ENCODE measurements around the gene PGM3.

DNA sequence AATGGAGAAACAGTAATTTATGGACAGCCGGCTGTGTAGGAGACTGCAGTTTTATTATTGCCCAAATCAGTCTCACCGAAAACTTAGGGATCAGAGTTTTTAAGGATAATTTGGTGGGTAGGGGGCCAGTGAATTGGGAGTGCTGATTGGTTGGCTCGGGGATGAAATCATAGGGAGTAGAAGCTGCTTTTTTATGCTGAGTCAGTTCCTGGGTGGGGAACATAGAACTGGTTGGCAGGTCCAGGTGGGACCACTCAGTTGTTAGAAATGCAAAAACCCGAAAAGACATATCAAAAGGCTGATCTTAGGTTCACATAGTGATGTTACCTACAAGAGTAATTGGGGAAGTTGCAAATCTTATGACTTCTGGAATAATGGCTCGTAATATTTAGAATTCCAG is 66.3 kb downstream of the PGM3 start:
- TF ChIP-seq, protein P1, sequence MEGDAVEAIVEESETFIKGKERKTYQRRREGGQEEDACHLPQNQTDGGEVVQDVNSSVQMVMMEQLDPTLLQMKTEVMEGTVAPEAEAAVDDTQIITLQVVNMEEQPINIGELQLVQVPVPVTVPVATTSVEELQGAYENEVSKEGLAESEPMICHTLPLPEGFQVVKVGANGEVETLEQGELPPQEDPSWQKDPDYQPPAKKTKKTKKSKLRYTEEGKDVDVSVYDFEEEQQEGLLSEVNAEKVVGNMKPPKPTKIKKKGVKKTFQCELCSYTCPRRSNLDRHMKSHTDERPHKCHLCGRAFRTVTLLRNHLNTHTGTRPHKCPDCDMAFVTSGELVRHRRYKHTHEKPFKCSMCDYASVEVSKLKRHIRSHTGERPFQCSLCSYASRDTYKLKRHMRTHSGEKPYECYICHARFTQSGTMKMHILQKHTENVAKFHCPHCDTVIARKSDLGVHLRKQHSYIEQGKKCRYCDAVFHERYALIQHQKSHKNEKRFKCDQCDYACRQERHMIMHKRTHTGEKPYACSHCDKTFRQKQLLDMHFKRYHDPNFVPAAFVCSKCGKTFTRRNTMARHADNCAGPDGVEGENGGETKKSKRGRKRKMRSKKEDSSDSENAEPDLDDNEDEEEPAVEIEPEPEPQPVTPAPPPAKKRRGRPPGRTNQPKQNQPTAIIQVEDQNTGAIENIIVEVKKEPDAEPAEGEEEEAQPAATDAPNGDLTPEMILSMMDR (IDR thresholded peaks at IDR 0.05; ENCODE audit: insufficient read depth, low read length): no peak
- no peak for TF ChIP-seq REST (IDR thresholded peaks at IDR 0.05; ENCODE audit: insufficient replicate concordance, low read depth)

All from HL-60 (cell line).